GM19351 (cell line): ENCODE data around the gene TIMMDC1.
"Not testable (repeated sequence)": the region's sequence is repeated elsewhere in the genome, so short reads cannot be mapped to it uniquely, and the experiment has no call there.

Source experiments
- ATAC-seq: cut with Tn5 transposase; IDR thresholded peaks from one replicate; pipeline ENCODE4 v1.9.1; 2021; ENCODE audit warnings: mild to moderate bottlenecking, moderate library complexity; ENCODE audit not compliant: unreplicated experiment

The TIMMDC1 gene

DNA sequence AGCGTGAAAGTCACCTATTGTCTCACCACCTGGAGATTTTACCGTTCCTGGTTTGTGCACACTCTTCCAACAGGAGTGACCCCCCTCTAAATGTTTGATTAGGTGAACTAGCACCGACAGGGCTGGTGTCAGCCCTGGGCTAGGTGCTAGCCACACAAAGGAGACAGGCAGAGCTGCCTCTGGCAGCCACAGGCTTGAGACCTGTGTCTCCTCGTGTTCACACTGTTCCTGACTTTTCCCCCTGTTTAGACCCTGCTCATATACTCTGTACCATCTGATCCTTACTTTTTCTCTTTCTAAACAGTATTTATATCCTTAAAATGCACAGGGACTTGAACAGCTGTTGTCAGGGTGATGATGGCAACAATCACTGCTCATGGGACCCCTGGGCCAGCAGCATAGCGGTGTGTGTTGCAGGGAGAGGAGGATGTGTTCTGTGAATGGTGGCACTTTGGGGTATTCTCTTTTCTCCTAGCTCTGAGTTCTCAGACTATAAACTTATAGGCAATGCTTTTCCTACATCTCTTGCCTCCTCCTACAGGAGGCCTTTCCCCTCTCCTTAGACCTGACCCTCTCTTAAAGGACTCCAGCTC lies 55.6 kb downstream of the TIMMDC1 start:
- no peak for ATAC-seq

DNA sequence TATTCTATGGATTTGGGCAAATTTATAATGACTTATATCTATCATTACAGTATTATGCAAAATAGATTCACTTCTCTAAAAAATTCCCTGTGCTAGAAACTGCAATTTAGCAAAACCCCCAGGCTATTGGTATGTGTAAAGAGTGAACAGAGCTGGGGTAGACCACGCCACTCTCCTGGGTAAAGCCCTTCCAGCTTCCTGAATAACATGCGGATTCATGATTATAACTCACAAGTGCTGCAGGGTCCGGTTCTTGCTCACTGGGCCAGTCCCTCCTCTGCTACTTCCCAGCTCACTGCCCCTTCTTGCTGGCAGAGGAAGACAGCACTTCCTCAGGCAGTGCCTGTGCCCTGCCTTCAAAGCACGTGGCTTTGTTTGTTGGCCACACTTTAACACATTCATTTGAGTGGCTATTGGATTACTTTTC lies 57.0 kb downstream of the TIMMDC1 start:
- ATAC-seq, result no peak

DNA sequence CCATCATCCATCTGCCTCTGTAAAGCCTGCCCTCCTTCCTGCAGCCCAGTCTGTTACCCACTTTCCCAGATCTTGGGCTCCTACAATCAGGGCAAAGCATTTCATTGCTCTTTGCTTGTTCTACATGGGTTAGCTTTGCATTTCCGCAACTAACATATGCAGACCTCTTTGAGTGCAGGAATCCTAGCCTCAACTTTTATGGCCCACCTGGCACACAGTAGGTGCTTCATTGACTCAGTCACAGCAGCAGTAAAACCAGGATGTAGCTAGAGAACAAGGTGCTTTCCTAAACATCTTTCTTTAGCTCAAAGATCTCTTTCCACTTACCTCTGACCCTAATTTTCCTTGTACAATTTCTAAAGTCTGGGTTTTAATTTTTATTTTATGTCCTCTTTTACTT lies 57.6 kb downstream of the TIMMDC1 start:
- no peak for ATAC-seq

DNA sequence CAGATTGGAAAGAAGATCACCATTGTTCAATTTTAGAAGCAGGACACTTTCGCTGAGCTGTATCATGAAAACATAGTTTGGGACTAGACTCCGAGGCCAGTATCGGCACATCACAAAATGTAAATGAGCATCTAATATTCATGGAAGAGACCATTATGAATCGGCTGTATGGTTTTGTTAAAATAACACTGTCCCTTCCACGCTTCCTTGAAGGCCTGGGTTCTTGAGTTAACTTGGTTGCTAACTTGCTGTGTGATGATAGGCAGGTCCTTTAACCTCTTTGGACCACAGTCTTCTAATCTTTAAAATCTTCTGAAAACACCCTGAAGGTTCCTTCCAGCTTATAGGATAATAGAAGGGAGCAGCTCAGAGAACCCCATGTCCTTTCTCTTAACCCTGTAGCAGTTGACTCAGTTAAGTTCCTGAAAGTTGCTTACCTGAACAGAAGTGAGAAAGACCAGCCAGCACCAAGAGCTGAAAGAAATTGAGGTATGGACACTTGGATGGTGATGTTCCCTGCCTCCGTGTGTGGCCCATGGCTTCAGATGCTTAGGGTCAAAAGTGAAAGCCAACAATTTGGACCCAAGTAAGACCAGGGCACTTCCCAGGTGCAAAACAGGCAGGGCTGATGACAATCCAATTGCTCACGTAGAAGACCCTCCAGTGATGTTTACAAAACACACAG lies 59.0 kb downstream of the TIMMDC1 start:
- ATAC-seq, result no peak

DNA sequence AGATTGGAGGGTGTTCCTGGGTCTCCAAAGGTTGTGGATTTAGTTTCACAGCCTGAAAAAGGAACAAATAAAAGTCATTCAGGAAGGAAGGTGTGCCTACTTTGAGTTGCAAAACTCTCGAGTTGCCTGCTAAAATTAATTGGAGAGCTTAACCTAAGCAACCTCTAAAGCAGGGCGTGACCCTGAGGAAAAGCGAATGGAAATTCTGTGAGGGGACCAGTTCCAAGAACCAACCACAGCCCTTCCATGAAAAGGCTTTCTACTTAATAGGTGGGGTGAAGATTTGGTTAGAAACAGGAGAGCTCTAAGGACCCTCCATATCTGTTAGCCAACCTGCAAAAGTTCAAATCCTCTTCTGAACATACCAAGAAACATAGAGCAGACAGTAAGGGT lies 59.5 kb downstream of the TIMMDC1 start:
- ATAC-seq, result no peak

DNA sequence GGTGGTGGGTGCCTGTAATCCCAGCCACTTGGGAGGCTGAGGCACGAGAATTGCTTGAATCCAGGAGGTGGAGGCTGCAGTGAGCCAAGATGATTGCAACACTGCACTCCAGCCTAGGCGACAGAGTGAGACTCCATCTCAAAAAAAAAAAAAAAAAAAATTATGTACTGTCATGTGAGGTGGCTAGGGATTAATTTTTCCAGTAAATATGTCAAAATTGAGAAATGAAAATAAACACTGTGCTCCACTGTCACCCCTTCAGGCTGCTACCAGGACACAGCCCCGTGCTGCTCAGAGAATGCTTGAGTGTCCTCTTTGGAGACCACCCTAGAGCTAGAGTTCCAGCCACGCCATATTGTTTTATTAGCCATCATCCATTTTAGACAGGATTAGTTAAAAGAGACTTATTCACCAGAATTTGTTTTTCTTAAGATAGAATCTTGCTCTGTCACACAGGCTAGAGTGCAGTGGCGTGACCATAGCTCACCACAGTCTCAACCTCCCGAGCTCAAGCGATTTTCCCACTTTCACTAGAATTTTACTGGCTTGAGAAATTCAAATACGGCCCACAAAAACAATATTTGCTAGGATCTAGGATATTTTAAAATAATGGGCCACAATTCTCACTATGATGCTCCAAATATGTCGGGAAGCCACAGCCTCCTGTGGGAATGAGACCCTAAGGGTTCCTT lies 60.4 kb downstream of the TIMMDC1 start:
- ATAC-seq, result no peak

DNA sequence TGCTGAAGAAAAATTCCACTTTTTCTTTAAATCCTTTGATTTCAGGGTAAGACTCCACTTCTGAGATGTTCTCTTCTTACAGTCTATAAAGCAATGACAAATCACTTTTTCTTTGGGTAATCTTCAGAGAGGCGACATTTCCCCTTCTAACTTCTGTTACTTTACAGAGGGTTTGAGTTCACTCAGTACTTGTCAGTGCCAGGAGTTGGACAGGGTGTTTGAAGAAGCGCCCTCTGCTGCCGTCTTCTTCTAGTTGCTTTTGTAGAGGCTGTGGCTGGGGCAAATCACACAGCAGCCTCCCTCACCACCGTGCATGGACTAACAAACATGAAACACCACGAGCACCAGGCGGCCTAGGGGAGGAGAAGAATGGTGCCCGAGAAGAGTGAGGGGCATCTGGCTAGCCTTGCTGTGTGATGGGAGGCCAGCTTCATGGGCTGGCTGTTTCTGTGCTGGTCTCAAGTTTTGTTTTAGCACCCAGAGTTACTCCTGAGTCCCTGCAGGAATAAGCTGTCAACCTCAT lies 61.2 kb downstream of the TIMMDC1 start, which contains the start of gene CD80:
Gene CD80 (minus strand): TSS at position 174 of the 523 bp plus-strand sequence. CDS start 1,886 bp downstream, outside the sequence.
- peak; percentile 54 for ATAC-seq

DNA sequence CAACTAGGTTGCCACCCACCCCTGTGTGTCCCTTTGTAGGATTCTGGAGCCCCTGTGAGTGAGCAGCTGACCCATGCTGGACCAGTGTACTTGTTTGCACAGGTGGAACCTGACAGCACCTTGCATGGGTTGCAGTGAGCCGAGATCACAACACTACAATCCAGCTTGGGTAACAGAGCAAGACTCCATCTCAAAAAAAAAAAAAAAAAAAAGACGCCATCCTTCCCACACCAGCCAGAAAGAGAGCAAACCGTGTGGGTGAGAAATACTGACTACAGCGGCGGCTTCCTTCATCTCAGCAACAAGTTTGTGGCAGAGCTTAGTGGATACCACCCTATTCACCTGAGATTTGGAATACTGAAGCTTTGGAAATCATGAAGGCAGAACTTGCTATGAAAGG lies 61.8 kb downstream of the TIMMDC1 start:
- no peak for ATAC-seq

DNA sequence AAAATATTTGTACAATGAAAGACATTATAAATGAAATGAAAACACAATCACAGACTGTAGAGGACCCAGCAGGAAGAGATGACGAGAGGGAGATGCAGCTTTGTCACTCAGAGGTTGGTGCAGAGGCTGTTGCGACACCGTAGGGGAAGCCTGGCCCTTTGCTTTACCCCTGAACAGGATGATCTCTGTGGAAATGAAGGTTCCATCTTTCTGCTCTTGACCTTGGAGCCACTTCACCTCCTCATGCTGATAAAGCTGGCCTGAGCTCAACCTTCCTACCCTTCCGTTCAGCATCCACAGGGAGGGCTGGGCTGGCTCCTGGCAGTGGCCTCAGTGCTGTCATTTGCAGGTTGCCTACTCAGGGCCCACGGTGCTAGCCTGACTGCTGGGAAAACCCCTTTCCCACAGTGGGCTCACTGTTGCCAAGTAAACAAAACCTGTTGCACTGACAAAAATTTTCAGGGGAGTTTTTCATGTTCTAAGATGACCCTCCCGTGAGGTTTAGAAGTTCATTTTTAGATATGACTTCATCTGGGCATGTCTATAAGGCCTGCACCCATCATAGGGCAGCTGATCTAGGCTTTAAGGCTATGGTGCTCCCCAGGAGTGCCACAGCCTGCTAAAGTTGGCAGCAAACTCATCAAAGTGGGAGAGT lies 64.1 kb downstream of the TIMMDC1 start:
- ATAC-seq, result peak; percentile 62

DNA sequence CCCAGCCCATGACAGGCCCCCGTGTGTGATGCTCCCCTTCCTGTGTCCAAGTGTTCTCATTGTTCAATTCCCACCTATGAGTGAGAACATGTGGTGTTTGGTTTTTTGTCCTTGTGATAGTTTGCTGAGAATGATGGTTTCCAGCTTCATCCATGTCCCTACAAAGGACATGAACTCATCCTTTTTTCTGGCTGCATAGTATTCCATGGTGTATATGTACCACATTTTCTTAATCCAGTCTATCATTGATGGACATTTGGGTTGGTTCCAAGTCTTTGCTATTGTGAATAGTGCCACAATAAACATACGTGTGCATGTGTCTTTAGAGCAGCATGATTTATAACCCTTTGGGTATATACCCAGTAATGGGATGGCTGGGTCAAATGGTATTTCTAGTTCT lies 65.0 kb downstream of the TIMMDC1 start:
- not testable (repeated sequence) for ATAC-seq

DNA sequence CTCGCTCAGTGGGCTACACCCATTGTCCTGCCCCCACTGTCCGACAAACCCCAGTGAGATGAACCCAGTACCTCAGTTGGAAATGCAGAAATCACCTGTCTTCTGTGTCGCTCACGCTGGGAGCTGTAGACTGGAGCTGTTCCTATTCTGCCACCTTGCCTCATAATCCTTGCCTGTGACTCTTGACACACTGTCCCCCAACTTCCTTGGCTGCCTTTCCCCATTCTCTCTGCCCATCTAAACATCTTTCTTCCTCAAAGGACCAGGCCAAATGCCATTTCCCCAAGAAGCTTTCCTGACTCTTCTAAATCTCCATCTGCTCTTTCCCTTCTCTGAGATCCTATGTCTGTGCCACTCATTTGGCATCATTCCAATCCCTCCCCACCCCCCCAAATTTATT lies 70.8 kb downstream of the TIMMDC1 start:
- no peak for ATAC-seq

DNA sequence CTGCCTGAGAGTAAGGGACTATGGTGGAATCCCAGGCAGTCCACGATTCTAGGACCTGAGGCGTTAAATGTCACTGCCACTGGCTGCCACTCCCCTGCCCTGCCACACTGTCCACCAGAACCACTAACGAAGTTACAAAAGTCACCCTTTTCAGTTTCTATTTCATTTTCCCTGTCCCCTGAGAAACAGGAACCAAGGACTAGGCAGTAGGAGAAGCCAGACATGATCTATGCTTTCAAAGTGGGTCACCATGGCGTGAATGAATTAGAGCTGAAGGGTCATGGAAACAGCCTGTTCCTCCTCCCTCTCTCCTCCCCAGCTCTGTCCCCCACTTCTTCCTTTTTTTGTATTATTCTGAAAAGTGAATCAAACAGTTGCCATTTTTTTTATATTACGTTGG lies 71.9 kb downstream of the TIMMDC1 start:
- ATAC-seq, result no peak

DNA sequence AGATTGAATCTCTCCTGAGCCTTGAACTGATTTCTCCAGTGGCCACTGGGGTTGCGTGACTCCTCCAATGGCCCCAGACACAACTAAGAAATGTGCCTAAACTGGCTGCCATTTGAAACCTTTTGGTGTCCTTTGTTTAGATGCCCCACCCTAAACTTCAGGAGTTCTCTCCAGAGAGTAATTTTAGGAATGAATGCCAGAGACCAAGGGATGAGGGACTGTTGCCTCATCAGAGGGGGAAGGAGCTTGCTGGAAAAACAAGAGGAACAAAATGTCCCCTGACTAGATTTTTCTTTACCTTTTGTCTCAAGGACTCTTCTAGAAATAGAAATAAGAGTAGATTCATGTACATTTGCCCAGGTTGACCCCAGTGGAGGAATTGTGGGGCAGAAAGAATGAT lies 72.9 kb downstream of the TIMMDC1 start:
- ATAC-seq, result no peak

DNA sequence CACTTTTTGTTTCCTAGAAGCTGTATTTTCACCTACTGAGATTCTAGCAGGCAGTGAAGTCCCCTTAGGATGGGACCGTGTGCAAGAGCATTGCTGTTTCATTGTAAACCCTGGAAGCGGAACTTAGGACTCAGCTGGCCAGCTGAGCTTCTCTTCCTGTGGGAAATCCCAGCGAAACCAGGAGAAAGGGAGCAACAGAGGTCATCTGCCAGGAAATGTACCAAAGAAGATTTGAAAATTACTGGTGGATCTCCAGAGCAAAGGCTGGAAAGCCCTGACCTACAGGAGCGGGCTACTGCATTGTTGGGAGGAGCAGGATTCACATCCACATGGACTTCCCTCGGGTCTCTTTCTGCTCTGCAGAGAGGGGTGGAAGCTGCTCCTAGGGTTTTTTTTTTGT lies 73.3 kb downstream of the TIMMDC1 start:
- ATAC-seq, result no peak
